Measurements from ENCODE around the gene C19orf33.

C19orf33 gene

DNA sequence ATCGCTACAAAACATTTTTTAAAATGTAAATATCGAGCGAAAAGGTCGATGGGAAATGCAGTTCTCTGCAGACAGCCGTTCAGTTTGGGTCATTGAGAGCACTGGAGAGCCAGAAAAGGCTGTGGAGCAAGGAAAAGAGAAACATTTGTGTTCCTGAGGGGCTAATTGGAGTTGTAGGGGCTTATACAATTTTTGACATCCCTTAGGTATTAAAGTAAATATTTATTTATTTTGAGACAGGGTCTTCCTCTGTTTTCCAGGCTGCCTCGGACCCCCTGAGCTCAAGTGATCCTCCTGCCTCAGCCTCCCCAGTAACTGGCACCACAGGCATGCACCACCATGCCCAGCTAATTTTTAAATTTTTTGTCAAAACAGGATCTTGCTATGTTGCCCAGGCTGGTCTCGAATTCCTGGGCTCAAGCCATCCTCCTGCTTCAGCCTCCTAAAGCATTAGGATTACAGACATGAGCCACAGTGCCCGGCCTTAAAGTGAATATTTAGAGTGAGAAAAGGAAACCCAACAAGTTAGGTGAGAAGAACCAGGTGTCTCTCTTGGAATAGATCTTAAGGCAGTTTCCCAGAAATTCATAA lies 12.5 kb downstream of the C19orf33 start:
- in situ Hi-C loops (cut with HindIII; ENCODE audit: low pct_ligation_motif_present, low sequenced_read_pairs), result loop anchor here (5.0 kb wide), 1 partner anchor 84 kb away; no protein-coding TSS in a partner anchor
- no peaks in the 10 kb centered on the region for H3K36me3 ChIP-seq (replicated peaks)
- H3K4me3 ChIP-seq (ENCODE audit: low read depth, low read length), result peak overlapping the region; percentile 29
- TF ChIP-seq, protein P1, sequence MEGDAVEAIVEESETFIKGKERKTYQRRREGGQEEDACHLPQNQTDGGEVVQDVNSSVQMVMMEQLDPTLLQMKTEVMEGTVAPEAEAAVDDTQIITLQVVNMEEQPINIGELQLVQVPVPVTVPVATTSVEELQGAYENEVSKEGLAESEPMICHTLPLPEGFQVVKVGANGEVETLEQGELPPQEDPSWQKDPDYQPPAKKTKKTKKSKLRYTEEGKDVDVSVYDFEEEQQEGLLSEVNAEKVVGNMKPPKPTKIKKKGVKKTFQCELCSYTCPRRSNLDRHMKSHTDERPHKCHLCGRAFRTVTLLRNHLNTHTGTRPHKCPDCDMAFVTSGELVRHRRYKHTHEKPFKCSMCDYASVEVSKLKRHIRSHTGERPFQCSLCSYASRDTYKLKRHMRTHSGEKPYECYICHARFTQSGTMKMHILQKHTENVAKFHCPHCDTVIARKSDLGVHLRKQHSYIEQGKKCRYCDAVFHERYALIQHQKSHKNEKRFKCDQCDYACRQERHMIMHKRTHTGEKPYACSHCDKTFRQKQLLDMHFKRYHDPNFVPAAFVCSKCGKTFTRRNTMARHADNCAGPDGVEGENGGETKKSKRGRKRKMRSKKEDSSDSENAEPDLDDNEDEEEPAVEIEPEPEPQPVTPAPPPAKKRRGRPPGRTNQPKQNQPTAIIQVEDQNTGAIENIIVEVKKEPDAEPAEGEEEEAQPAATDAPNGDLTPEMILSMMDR (IDR thresholded peaks at IDR 0.05; ENCODE audit: low read depth, low read length, missing control alignments), result no peak
- no peak for DNase-seq
- H3K27ac ChIP-seq, result peak overlapping the region; percentile 52
- H3K27me3 ChIP-seq (replicated peaks), result no peaks in the 10 kb centered on the region

DNA sequence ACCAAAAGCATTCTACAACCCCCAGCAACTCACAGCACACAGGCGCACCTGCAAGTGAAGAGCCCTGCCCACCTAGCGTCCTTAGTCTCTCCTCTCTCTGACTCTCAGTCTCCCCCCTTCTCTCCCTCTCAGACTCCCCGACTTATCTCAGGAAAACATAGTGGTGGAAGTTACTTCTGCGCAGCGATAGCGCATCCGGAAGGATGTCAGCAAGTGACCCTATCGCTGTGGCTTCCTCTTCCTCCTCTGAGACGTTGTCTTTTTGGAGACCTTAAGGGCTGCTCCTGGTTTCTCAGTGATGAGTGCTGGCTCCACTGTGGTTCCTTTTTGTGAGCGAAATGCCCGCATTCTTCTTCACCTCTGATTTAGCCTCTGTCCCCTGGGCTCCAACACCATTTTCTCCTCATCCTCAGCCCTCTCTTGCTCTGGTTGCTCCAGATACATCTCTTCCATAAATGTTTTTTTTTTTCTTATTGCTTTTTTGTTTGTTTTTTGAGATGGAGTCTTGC lies 13.1 kb downstream of the C19orf33 start:
- Histone ChIP-seq H3K27me3 (replicated peaks) (no peaks in the 10 kb centered on the region), H3K36me3 (replicated peaks) (no peaks in the 10 kb centered on the region), H3K4me3 (ENCODE audit: low read depth, low read length) (no peak overlapping the region), H3K27ac (no peak overlapping the region)
- DNase-seq, result no peak
- in situ Hi-C loops (cut with HindIII; ENCODE audit: low pct_ligation_motif_present, low sequenced_read_pairs), result loop anchor here (5.0 kb wide), 1 partner anchor 85 kb away; no protein-coding TSS in a partner anchor
- TF ChIP-seq, protein P1 (IDR thresholded peaks at IDR 0.05; ENCODE audit: low read depth, low read length, missing control alignments), result no peak

- H3K27me3 ChIP-seq (replicated peaks), result no peaks in the 10 kb centered on the region
- no peak overlapping the region for H3K4me3 ChIP-seq (ENCODE audit: low read depth, low read length)
- DNase-seq, result no peak
- TF ChIP-seq, protein P1 (IDR thresholded peaks at IDR 0.05; ENCODE audit: low read depth, low read length, missing control alignments), result no peak
- in situ Hi-C loops (cut with HindIII; ENCODE audit: low pct_ligation_motif_present, low sequenced_read_pairs), result loop anchor here (5.0 kb wide), 1 partner anchor 86 kb away; no protein-coding TSS in a partner anchor
- H3K27ac ChIP-seq, result no peak overlapping the region
- no peaks in the 10 kb centered on the region for H3K36me3 ChIP-seq (replicated peaks)
These were observed 14.6 kb downstream of the C19orf33 start for GRCh38 chr19:38318660-38319059.

DNA sequence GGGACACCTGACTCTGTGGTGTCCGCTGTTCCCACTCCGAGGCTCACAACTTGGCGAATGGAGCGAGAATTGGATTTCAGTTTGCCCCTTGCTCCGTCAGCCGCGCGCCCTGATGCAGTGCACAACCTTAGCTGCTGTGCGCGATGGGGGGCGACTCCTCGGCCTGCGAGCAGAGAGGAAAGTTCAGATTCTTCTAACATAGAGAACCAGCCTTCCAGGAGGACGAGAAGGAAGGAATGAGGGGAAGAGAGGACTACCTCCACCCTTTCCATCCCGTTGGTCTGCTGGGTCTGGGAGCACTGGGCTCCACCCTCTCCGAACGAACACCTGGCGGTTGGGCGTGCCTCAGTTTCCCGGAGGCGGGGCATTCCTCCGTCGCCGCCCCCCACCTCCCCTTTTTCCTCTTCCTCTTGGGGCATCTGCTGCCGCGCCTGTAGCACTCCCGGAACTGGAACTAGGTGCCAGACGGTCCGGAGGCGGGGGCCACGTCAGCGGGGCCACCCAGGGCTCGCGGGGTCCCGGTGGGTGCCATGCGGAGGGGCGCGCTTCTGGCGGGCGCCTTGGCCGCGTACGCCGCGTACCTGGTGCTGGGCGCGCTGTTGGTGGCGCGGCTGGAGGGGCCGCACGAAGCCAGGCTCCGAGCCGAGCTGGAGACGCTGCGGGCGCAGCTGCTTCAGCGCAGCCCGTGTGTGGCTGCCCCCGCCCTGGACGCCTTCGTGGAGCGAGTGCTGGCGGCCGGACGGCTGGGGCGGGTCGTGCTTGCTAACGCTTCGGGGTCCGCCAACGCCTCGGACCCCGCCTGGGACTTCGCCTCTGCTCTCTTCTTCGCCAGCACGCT lies 15.6 kb downstream of the C19orf33 start, which contains the start of gene KCNK6:
Gene KCNK6 (plus strand): TSS at position 425 of the 838 bp plus-strand sequence. CDS start 106 bp downstream, at position 531.
- TF ChIP-seq, protein P1 (IDR thresholded peaks at IDR 0.05; ENCODE audit: low read depth, low read length, missing control alignments), result no peak
- Histone ChIP-seq H3K4me3 (ENCODE audit: low read depth, low read length) (peak within 1 kb of the TSS; percentile 53), H3K27me3 (replicated peaks) (no peaks in the 10 kb centered on the region), H3K27ac (no peak within 1 kb of the TSS), H3K36me3 (replicated peaks) (peaks cover 3% of the 10 kb centered on the region)
- in situ Hi-C loops (cut with HindIII; ENCODE audit: low pct_ligation_motif_present, low sequenced_read_pairs), result loop anchor here (5.0 kb wide), 1 partner anchor 87 kb away; no protein-coding TSS in a partner anchor
- no peak for DNase-seq

- Histone ChIP-seq H3K36me3 (replicated peaks) (peaks cover 3% of the 10 kb centered on the region), H3K27ac (no peak overlapping the region), H3K27me3 (replicated peaks) (no peaks in the 10 kb centered on the region), H3K4me3 (ENCODE audit: low read depth, low read length) (no peak overlapping the region)
- in situ Hi-C loops (cut with HindIII; ENCODE audit: low pct_ligation_motif_present, low sequenced_read_pairs), result no loop called here
- DNase-seq, result no peak
- TF ChIP-seq, protein P1 (IDR thresholded peaks at IDR 0.05; ENCODE audit: low read depth, low read length, missing control alignments), result no peak
These were observed 16.9 kb downstream of the C19orf33 start for GRCh38 chr19:38320969-38321339.
